SK-N-DZ (cell line): ENCODE data around the gene LY86. TPM values are rescaled to one million over a fixed set of nuclear protein-coding genes. Genes with fewer than 3 reads are reported as not detected.

Experiments used
- DNase-seq: peaks from one replicate; pipeline ENCODE4 v3.0.0-alpha.2; 2015; ENCODE audit warnings: low spot score
- polyA plus RNA-seq, 2 experiments: library from polyadenylated mRNA; depleted of rRNA; stranded (reverse); fragments of >200 nt; gene quantifications; 2 replicates each; pipeline ENCODE4 v1.2.3, GENCODE V29; 2014

The LY86 gene
- polyA plus RNA-seq (2014; cell fraction: cytosol; rRNA removed) = not detected in 2 replicates
- not detected in 2 replicates for polyA plus RNA-seq (2014; cell fraction: nucleus; rRNA removed)

- DNase-seq = no peak
These were observed at the start of gene LY86 for GRCh38 chr6:6588064-6588923. LY86 (plus strand) TSS chr6:6588720; CDS start chr6:6588735, 15 bp downstream.

DNA sequence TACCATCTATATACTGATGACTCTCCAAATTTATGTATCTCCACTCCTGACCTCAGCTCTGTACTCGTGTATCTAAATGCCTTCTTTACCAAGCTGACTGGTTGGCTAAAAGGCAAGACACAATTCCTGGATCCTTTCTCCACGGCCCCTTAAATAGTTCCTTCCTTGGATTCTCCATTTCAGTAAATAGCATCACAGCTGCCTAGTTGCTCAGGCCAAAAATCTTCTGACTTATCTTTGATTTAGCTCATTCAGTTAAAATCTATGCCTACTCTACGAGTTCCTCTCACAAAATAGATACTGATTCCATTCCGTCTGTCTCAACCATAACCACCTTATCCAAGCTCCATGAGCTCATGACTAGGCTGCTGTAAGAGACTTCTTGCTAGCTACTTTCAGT is 49.5 kb upstream of the LY86 start:
- no peak for DNase-seq

- no peak for DNase-seq
These were observed 46.2 kb upstream of the LY86 start for GRCh38 chr6:6542357-6542756.

DNA sequence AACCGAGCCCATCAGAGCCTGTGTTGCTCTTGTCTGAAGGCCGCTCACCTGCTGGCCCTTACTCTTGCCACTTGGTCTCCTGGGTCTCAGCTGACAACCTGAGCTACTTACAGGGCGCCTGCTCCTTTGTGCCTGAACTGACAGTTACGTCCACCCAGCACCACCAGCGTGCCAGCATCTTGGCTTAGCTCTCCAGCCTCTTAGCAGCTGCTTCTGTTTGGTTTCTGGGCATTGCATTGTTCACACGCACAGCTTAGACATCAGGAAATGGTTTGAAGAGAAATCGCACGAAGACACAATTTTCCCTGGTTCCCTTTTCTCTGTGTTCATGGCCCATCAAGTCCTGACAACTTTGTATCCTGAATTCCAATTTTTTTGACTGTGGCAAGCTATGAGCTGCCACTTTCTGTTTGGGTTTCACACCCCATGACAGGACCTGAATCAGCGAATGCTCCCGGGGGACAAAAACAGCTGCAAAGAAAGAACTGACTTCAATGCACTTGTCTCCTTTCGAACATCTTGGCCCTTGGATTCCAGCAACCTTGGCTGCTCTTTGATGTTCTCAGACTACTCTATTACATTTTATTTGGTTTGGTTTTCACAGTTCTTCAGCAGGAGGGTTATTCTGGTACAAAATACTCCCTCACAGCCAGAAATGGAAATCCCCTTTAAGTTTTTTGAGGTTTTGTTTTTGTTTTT is 45.2 kb upstream of the LY86 start:
- no peak for DNase-seq

DNA sequence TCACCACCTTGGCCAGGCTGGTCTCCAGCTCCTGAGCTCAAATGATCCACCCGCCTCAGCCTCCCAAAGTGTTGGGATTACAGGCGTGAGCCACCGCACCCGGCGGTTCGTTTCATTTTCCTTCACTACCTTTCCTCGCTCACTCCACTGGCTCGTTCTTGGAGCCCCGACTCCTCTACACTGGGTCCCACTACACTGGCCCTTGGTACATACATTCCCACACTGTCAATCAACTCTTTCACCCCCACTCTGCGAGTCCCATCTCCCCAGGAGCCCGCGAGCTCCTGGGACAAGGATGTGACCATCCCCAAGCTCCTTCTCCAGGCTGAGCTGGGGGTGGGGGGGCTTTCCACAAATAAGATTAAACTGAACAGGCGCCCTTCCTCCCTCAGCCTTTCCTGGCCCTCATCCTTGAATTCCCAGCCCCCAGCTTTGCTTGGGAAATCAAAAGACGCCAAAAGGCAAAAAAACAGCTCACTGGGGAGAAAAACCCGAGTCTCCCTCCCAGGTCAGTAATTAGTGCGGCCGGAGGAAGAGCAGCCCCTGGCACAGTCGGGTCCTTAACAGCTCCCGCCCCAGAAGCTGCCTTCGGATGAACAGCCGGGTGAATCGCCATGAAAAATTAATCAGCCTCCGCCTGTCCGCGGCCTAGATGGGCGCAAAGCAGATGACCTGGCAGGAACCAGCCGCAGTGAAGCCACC is 42.8 kb upstream of the LY86 start:
- DNase-seq = peak; percentile 5

DNA sequence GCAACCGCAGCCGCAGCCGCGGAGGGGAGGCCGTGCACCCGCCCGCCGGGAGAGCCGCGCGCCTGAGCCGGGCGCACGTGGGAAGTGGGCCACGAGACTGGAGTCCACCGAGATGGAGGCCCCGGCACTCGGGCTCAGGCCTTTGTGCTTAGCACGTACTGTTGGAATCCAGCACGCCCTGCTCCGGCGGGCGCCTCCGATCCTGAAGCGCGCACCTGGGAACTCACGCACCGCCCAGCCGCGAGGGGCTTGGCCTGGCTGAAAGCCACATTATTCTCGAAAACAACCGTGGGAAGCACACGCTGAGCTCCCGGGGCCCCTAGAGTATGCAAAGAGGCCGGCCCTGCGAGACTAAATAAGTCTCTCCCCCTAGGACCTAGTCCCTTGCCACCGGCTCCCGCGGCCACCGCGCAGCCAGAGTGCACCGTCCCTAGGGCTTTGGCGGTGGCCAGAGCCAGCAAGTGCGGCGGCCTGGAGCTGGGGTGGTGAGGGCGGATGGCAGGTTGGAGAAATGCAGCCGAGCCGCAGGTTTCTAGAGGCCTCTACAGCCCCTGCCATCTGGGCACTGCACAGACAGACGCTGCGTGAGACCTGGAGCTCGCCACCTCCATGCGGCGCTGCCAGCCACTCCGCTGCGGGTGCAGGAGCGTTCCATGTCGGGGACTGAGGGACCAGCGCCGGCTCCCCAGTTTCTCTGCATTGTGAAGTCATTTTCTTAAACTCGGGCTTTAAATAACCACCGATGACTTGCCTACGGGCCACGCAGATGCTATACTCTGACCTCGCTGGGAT is 42.0 kb upstream of the LY86 start:
- DNase-seq = peak; percentile 30

DNA sequence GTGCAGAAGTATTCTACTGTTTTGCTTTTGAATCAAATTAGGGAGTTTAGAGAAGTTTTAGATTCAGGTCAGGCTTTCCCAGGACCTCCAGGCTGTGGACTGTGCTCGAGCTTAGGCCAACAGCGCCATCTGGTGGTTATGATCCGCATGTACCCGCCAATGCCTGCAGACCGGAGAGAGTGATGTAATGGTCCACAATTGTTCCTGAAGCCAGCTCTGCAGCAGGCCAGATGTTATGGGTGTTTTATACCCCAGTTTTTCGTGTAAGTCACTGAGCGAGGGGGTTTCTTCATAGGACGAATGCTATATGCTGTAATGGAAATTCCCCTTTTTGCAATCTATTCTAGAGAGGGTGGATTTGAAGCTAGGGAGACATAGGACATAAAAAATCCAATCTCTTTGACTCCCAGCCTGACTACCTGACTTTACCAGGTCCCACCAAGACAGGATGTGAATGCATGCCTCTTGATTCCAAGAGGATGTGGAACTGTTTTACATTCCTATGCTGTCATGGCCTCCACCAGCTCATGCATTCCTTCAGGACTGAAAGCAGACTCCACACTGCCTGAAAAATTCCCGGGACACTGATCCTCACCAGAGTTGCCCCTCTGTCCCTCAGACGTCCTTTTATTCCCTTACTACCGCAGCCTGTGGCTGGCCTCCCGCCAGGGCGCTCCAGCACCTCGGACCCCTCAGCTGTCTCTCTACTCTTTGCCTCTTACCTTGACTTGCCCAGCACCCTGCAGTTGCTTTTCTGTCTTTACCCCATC is 41.2 kb upstream of the LY86 start:
- peak; percentile 71 for DNase-seq

DNA sequence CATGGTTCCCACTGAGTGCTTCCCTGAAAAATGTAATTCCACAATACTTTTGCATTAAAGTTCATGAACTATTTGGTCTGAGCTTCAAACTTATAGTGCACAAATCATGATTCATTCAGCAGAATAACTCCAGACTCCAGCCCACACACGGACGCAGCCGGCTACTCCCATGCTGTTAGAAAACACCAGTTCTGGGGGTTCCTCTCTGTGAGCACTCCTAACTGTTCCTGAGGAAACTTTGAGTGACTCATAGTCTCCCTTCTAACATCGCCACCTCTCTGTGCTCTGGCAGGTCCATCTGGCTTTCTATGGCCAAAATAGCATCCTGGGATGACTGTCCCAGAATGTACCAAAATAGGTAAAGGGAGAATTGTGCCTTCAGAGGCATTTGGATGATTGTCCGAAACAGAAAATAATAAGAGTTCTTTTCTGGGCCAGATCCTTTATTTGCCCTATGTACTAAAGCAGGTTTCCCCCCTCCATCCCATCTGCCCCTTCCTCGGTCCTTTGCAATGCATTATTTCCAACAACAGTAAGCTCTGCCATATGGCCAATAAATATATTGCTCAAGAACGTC is 32.3 kb upstream of the LY86 start:
- no peak for DNase-seq

GRCh38 chr6:6556738-6557503 is 31.6 kb upstream of the LY86 start:
- no peak for DNase-seq

DNA sequence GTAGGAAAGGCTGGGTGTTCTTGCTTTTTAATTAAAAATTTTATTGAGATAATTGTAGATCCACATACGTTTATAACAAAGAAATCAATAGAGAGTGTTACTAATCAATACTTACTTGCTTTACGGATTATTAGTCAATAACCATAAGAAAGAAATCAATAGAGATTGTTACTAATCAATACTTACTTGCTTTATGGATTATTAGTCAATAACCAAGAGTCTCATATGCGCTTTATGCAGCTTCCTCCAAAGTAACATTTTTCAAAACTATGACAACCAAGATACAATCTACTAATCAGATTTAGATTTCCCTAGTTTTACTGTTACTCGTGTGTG is 31.0 kb upstream of the LY86 start:
- DNase-seq = no peak

- no peak for DNase-seq
These were observed 30.6 kb upstream of the LY86 start for GRCh38 chr6:6557886-6558285.

DNA sequence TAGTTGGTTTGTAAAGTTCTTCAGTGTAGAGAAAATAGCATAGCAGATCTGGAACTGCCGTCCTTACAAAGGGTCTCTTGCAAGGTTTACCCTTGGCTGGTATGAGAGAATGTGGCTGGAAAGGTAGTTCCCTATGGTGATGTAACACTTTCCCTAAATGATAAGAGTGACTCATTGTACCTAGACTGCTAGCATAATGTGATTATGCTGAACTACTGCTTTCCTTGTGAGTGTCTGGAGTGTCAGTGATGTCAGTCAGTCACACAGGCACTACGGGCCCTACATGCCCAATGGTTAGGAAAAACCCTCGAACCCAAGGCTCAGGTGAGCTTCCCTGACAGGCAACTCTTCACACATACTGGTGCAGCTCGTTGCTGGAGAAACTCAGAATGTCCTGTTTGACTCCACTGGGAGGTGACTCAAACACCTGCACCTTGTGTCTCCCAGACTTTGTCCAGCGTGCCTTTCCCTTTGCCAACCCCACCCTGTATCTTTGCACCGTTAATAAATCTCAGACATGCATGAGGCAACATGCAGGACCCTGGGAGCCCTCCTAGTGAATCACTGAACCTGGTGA is 28.4 kb upstream of the LY86 start:
- no peak for DNase-seq

DNA sequence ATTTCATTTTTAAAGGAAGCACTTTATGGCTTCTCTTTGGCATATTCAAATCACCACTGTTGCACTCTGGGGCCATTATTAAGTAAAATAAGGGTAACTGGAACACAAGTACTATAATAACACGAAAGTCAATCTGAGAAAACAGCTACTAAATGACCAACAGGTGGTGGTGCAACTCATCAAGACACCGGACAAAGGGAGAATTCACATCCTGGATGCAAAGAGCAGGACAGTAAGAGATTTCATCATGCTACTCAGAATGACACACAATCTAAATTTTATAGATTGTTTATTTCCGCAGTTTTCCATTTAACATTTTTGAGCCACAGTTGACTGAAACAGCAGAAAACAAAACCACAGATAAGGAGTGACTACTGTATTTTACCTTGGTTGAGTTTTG is 27.6 kb upstream of the LY86 start:
- DNase-seq = no peak

GRCh38 chr6:6564154-6564553 is 24.4 kb upstream of the LY86 start:
- no peak for DNase-seq

DNA sequence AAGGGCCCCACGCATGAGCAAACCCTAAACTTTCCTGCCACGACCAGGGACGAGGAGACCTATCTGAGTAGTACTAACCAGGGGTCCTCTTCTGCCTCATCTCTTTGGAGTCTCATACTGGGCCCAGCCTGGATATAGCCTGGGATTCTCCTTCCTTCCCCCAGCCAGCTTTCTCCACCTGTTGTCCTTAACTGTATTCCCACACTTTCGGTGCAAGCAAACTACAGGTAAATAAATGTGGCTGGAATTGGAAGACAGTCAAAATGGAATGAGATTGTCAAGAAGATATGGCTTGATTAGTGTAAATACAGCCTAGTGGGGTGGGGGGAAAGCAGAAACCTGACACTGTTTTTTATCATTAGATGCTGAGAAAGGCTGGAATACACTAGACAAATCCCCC is 23.5 kb upstream of the LY86 start:
- DNase-seq = no peak

- DNase-seq = no peak
These were observed 23.0 kb upstream of the LY86 start for GRCh38 chr6:6565488-6565887.

- DNase-seq = no peak
These were observed 21.8 kb upstream of the LY86 start for GRCh38 chr6:6566766-6567165.

DNA sequence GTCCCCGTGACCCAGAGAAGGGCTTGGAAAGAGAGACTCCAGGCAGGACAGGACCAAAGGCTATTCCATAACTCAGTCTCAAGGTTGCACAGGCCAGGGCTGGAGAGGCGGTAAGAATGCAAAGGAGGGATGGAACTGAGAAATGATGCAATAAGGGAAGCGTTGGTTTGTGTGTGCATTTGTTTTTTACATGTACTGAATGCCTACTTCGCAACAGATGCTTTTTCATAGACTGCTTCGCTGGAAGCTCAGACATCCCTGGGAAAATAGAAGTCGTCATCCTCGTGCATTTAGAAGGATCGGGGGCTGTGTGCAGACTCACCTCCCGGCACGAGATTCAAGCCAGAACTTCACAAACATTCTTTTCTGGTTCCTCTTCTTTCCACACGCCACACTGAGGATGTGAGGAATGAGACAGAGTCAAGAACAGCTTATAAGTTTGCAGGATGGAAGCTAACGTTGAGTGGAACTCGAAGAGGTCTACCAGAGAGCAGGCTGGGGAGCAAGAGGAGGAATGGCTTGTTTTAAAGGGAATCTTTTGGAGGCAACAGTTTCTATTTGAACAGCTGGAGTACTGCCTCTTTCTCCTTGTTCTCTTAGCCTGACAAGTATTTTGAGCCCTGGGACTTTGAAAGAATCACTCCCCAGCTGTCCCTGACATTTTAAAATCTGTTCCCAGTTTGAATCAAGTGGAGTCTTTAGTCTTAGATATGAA is 19.3 kb upstream of the LY86 start:
- DNase-seq = no peak

- no peak for DNase-seq
These were observed 18.7 kb upstream of the LY86 start for GRCh38 chr6:6569811-6570164.
